ENCODE data around the gene USP51.

- TF ChIP-seq, protein P1, sequence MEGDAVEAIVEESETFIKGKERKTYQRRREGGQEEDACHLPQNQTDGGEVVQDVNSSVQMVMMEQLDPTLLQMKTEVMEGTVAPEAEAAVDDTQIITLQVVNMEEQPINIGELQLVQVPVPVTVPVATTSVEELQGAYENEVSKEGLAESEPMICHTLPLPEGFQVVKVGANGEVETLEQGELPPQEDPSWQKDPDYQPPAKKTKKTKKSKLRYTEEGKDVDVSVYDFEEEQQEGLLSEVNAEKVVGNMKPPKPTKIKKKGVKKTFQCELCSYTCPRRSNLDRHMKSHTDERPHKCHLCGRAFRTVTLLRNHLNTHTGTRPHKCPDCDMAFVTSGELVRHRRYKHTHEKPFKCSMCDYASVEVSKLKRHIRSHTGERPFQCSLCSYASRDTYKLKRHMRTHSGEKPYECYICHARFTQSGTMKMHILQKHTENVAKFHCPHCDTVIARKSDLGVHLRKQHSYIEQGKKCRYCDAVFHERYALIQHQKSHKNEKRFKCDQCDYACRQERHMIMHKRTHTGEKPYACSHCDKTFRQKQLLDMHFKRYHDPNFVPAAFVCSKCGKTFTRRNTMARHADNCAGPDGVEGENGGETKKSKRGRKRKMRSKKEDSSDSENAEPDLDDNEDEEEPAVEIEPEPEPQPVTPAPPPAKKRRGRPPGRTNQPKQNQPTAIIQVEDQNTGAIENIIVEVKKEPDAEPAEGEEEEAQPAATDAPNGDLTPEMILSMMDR (IDR thresholded peaks at IDR 0.05): no peak
- TF ChIP-seq POLR2AphosphoS5 (IDR thresholded peaks at IDR 0.05) (no peak), POLR2A (IDR thresholded peaks at IDR 0.05) (no peak), EP300 (IDR thresholded peaks at IDR 0.05) (no peak)
Measured at GRCh38 chrX:55486736-55487135, 2.9 kb downstream of the USP51 start.

Data from suprapubic skin (tissue), 4 donors.